Uterus (tissue), 4 donors: ENCODE data around the gene RCAN1. TPM values are rescaled to one million over a fixed set of nuclear protein-coding genes. Genes with fewer than 3 reads are reported as not detected.
"Not testable (repeated sequence)": the region's sequence is repeated elsewhere in the genome, so short reads cannot be mapped to it uniquely, and the experiment has no call there.

ENCODE experiments used
- DNase-seq, 2 donors: peaks; one replicate each; pipeline ENCODE4 v3.0.0-alpha.2; 2019 to 2020
- H3K27ac ChIP-seq, 2 donors: fragments of 200-600 bp; sonication (generic); 1 replicate in 1 of 2; 2 replicates in 1 of 2; pipeline ENCODE4 v1.5.1; 2016 to 2018
- H3K27me3 ChIP-seq, 2 donors: fragments of 200-600 bp; sonication (generic); one replicate each; pipeline ENCODE4 v1.5.1; 2018 to 2019; ENCODE audit warnings: control low read depth in 1 of 2
- H3K36me3 ChIP-seq, 2 donors: fragments of 200-600 bp; sonication (generic); one replicate each; pipeline ENCODE4 v1.5.1; 2019; ENCODE audit warnings: control low read depth in 1 of 2
- H3K4me1 ChIP-seq, 2 donors: fragments of 200-600 bp; sonication (generic); one replicate each; pipeline ENCODE4 v1.5.1; 2018 to 2019; ENCODE audit warnings: control low read depth in 1 of 2
- H3K4me3 ChIP-seq, 2 donors: fragments of 200-600 bp; sonication (generic); 1 replicate in 1 of 2; 2 replicates in 1 of 2; pipeline ENCODE4 v1.5.1; 2018 to 2019; ENCODE audit warnings: mild to moderate bottlenecking in 1 of 2
- H3K9me3 ChIP-seq, 2 donors: fragments of 200-600 bp; sonication (generic); one replicate each; pipeline ENCODE4 v1.5.1; 2019; ENCODE audit warnings: control low read depth in 1 of 2
- CTCF ChIP-seq, 4 experiments: fragments of 200-600 bp in 2 of 4; fragments of 450-650 bp in 2 of 4; sonication (generic) in 2 of 4; IDR thresholded peaks; one replicate each; pipeline ENCODE4 v1.5.1; 2016 to 2019; ENCODE audit warnings: antibody characterized with exemption in 4 of 4, mild to moderate bottlenecking in 2 of 4, moderate library complexity in 1 of 4
- POLR2A ChIP-seq, 2 donors: fragments of 450-650 bp; IDR thresholded peaks; one replicate each; pipeline ENCODE4 v1.6.1; 2016; ENCODE audit warnings: antibody characterized with exemption in 2 of 2, mild to moderate bottlenecking in 1 of 2, moderate library complexity in 1 of 2
- intact Hi-C: fragments of 100-400 bp; cut with DNase I; formaldehyde crosslinking; loops from one replicate; pipeline ENCODE4 v1.15.1; 2023; ENCODE audit warnings: low total_unique reads
- total RNA-seq, 4 donors: library from RNA; depleted of rRNA in 3 of 4; stranded (reverse); fragments of >200 nt in 3 of 4; gene quantifications; one replicate each; pipeline versions ENCODE4 v1.1.0 to v1.2.4, GENCODE V29; 2014 to 2023
- donor health status: DM: yes; HTN: yes; CAD: no.

Gene RCAN1
- total RNA-seq, 4 donors from 2014 or later, result 12.4 to 22.5 (median 16.5) TPM

GRCh38 chr21:34501716-34502115 lies 113.2 kb downstream of the RCAN1 start:
- intact Hi-C loops, result no loop called here
- no peak overlapping the region for H3K27ac ChIP-seq
- H3K27me3 ChIP-seq, result no peaks in the 10 kb centered on the region
- no peaks in the 10 kb centered on the region for H3K4me1 ChIP-seq
- DNase-seq, result no peak
- no peak overlapping the region for H3K4me3 ChIP-seq
- no peaks in the 10 kb centered on the region for H3K36me3 ChIP-seq
- no peak for TF ChIP-seq POLR2A (IDR thresholded peaks at IDR 0.05)
- H3K9me3 ChIP-seq, result peaks cover 0 to 6% of the 10 kb centered on the region in 2 donors

- Histone ChIP-seq H3K27me3 (no peaks in the 10 kb centered on the region), H3K27ac (no peak overlapping the region), H3K4me1 (no peaks in the 10 kb centered on the region), H3K9me3 (peaks cover 0 to 6% of the 10 kb centered on the region in 2 donors), H3K4me3 (no peak overlapping the region), H3K36me3 (no peaks in the 10 kb centered on the region)
- DNase-seq, result no peak
- TF ChIP-seq POLR2A (IDR thresholded peaks at IDR 0.05), result no peak
- TF ChIP-seq CTCF (IDR thresholded peaks at IDR 0.05), result no peak
- intact Hi-C loops, result no loop called here
Measured at GRCh38 chr21:34500191-34500590, 114.7 kb downstream of the RCAN1 start.

GRCh38 chr21:34499116-34499515 lies 115.8 kb downstream of the RCAN1 start:
- H3K27me3 ChIP-seq, result no peaks in the 10 kb centered on the region
- H3K4me1 ChIP-seq, result no peaks in the 10 kb centered on the region
- peaks cover 0 to 6% of the 10 kb centered on the region in 2 donors for H3K9me3 ChIP-seq
- H3K27ac ChIP-seq, result no peak overlapping the region
- H3K36me3 ChIP-seq, result no peaks in the 10 kb centered on the region
- no peak for DNase-seq
- TF ChIP-seq CTCF (IDR thresholded peaks at IDR 0.05), result no peak
- no peak for TF ChIP-seq POLR2A (IDR thresholded peaks at IDR 0.05)
- intact Hi-C loops, result no loop called here
- no peak overlapping the region for H3K4me3 ChIP-seq

- H3K27ac ChIP-seq, result no peak overlapping the region
- no peak for TF ChIP-seq CTCF (IDR thresholded peaks at IDR 0.05)
- TF ChIP-seq POLR2A (IDR thresholded peaks at IDR 0.05), result no peak
- DNase-seq, result no peak
- no peaks in the 10 kb centered on the region for H3K27me3 ChIP-seq
- H3K4me3 ChIP-seq, result no peak overlapping the region
- H3K9me3 ChIP-seq, result peaks cover 0 to 6% of the 10 kb centered on the region in 2 donors
- no peaks in the 10 kb centered on the region for H3K36me3 ChIP-seq
- H3K4me1 ChIP-seq, result no peaks in the 10 kb centered on the region
- intact Hi-C loops, result no loop called here
Measured at GRCh38 chr21:34498623-34499022, 116.3 kb downstream of the RCAN1 start.

GRCh38 chr21:34483854-34484253 lies 131.1 kb downstream of the RCAN1 start:
- DNase-seq, H3K36me3 ChIP-seq, H3K27ac ChIP-seq, H3K9me3 ChIP-seq, H3K4me1 ChIP-seq, H3K27me3 ChIP-seq, H3K4me3 ChIP-seq, intact Hi-C loops: not testable (repeated sequence)

- H3K9me3 ChIP-seq, result not testable (repeated sequence)
Measured at GRCh38 chr21:34483435-34483834, 131.5 kb downstream of the RCAN1 start.

GRCh38 chr21:34467333-34467732 lies 147.6 kb downstream of the RCAN1 start:
- DNase-seq, H3K36me3 ChIP-seq, H3K4me3 ChIP-seq, H3K4me1 ChIP-seq, H3K27ac ChIP-seq, intact Hi-C loops, H3K27me3 ChIP-seq, H3K9me3 ChIP-seq: not testable (repeated sequence)

More at GRCh38 chr21:34483435-34483834, 131.5 kb downstream of the RCAN1 start:
- H3K4me3 ChIP-seq, H3K27ac ChIP-seq, H3K4me1 ChIP-seq, H3K36me3 ChIP-seq, H3K27me3 ChIP-seq, intact Hi-C loops, DNase-seq: not testable (repeated sequence)

Other genes with a start within 250 kb of the RCAN1 start
- gene SMIM11, start 239.6 kb downstream of the RCAN1 start, total RNA-seq, result 10 to 100 TPM in 2 of 4 donors, 1 to 10 TPM in 1, not detected in 1; 8.2 to 16.0 (median 12.3) TPM
- gene SMIM34, start 191.2 kb downstream of the RCAN1 start, total RNA-seq, result under 1 TPM in 1 of 4 donors, not detected in 3; 0.35 TPM
- 1 to 10 TPM in 2 of 4 donors, under 1 TPM in 1, not detected in 1; 0.98 to 2.1 (median 1.0) TPM for gene KCNE1, start 102.9 kb downstream of the RCAN1 start, total RNA-seq
- gene CLIC6, start 53.9 kb upstream of the RCAN1 start, total RNA-seq, result under 1 TPM; under 0.01 to 0.69 (median 0.38) TPM